K562 (cell line): ENCODE data around the gene CDH20. TPM values are rescaled to one million over a fixed set of nuclear protein-coding genes. Genes with fewer than 3 reads are reported as not detected.

Experiments used
- HIVEP1 ChIP-seq: fragments of 250-450 bp; sonication (Bioruptor Pico); IDR thresholded peaks from 2 replicates; pipeline ENCODE4 v1.4.0; 2020; ENCODE audit warnings: mild to moderate bottlenecking
- RAD51 ChIP-seq: fragments of 450-650 bp; IDR thresholded peaks from 2 replicates; pipeline ENCODE4 v1.7.1; 2016; ENCODE audit warnings: low read depth, mild to moderate bottlenecking, borderline replicate concordance
- polyA plus RNA-seq, 8 experiments: library from polyadenylated mRNA; depleted of rRNA in 4 of 8; stranded (reverse) in 5 of 8; unstranded in 3 of 8; fragments of >200 nt; fragmentation: Nextera tagmentation in 2 of 8; fragmentation: Illumina TruSeq in 1 of 8; extraction: Ambion mirVana in 2 of 8; extraction: Trizol in 1 of 8; gene quantifications; 2 replicates each; pipeline versions ENCODE4 v1.2.1 to v1.2.3, GENCODE V29; 2011 to 2014; ENCODE audit warnings: inconsistent platforms in 1 of 8, missing spikeins in 1 of 8
- total RNA-seq, 7 experiments: library from RNA; depleted of rRNA in 6 of 7; stranded (reverse); fragments of >200 nt in 6 of 7; fragmentation: Illumina TruSeq in 2 of 7; extraction: Trizol in 2 of 7; gene quantifications; 2 replicates each; pipeline versions ENCODE4 v1.2.1 to v1.2.3, GENCODE V29; 2011 to 2021; ENCODE audit warnings: low replicate concordance in 1 of 7
- TF ChIP-seq, protein P1 (sequence below): fragments of 250-450 bp; sonication (Bioruptor Pico); IDR thresholded peaks from 2 replicates; pipeline ENCODE4 v1.6.1; 2021; ENCODE audit warnings: mild to moderate bottlenecking
- TF ChIP-seq, protein P2 (sequence below): fragments of 450-650 bp; formaldehyde crosslinking; IDR thresholded peaks from 2 replicates; pipeline ENCODE4 v1.4.0; 2022; ENCODE audit warnings: missing genetic modification characterization
- TF ChIP-seq, protein P3 (sequence below): IDR thresholded peaks from 2 replicates; pipeline ENCODE4 v1.6.1; 2014; ENCODE audit warnings: antibody characterized with exemption
- TF ChIP-seq, protein P4 (sequence below), 3 experiments: fragments of 200-800 bp in 1 of 3; sonication (Bioruptor generic) in 1 of 3; sonication (generic) in 1 of 3; formaldehyde crosslinking in 1 of 3; IDR thresholded peaks; 2 replicates each; pipeline versions ENCODE4 v1.6.1 to v1.8.0; 2016 to 2022; ENCODE audit warnings: mild to moderate bottlenecking in 2 of 3, missing compliant biosample characterization in 2 of 3, missing genetic modification characterization in 2 of 3, missing genetic modification reagents in 1 of 3

CDH20 gene
- total and polyA plus RNA-seq, 9 of the 15 experiments (the other 6 are each of a cell fraction or from before 2014, with no cell fraction given): not detected

DNA sequence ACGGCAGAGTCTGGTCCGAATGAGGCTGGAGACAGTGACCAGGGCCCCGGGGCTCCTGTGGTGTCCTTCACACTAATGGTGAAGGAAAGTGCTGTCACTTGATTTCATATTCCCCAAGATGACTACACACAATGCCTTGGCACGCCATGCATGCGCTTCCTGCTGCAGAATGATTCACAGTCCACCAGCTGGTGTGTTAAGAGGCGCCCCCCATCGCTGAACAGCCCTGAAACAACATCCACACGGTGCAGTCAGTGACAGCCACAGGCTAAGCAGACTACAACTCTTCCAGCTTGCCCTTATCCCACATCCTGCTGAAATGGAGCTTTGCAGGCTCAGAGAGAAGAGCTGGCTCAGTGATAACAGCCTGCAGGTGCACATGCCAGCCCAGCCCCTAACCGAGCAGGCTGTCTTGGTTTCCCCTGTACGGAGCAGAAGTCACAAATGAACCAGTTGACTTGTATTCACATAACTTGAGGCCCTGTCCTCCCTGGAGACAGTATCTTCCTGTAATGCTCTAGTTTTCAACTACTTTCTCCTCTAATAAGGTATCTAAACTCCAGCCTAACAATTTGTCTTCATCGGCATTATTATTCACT lies 24.3 kb upstream of the CDH20 start (continued):
- TF ChIP-seq, protein P1, sequence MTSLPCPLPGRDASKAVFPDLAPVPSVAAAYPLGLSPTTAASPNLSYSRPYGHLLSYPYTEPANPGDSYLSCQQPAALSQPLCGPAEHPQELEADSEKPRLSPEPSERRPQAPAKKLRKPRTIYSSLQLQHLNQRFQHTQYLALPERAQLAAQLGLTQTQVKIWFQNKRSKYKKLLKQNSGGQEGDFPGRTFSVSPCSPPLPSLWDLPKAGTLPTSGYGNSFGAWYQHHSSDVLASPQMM (CRISPR knock-in tag): no peak
- TF ChIP-seq HIVEP1 (CRISPR knock-in tag) (no peak), RAD51 (no peak)
- TF ChIP-seq, protein P2, sequence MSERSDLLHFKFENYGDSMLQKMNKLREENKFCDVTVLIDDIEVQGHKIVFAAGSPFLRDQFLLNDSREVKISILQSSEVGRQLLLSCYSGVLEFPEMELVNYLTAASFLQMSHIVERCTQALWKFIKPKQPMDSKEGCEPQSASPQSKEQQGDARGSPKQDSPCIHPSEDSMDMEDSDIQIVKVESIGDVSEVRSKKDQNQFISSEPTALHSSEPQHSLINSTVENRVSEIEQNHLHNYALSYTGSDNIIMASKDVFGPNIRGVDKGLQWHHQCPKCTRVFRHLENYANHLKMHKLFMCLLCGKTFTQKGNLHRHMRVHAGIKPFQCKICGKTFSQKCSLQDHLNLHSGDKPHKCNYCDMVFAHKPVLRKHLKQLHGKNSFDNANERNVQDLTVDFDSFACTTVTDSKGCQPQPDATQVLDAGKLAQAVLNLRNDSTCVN (CRISPR knock-in tag): no peak
- TF ChIP-seq, protein P3, sequence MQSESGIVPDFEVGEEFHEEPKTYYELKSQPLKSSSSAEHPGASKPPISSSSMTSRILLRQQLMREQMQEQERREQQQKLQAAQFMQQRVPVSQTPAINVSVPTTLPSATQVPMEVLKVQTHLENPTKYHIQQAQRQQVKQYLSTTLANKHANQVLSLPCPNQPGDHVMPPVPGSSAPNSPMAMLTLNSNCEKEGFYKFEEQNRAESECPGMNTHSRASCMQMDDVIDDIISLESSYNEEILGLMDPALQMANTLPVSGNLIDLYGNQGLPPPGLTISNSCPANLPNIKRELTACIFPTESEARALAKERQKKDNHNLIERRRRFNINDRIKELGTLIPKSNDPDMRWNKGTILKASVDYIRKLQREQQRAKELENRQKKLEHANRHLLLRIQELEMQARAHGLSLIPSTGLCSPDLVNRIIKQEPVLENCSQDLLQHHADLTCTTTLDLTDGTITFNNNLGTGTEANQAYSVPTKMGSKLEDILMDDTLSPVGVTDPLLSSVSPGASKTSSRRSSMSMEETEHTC: no peak
- TF ChIP-seq, protein P4, sequence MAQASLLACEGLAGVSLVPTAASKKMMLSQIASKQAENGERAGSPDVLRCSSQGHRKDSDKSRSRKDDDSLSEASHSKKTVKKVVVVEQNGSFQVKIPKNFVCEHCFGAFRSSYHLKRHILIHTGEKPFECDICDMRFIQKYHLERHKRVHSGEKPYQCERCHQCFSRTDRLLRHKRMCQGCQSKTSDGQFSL (CRISPR knock-in tag; IDR thresholded peaks at IDR 0.05): no peak
- TF ChIP-seq, protein P4 (tag; IDR thresholded peaks at IDR 0.05): no peak
- TF ChIP-seq, all 486 proteins: peak for 0
